GM23338 (cell line): ENCODE data around the gene NHLRC4. TPM values are rescaled to one million over a fixed set of nuclear protein-coding genes. Genes with fewer than 3 reads are reported as not detected.

ENCODE experiments used
- ATAC-seq: fragments of 200-7000 bp; cut with Tn5 transposase; 3 replicates; pipeline ENCODE4 v1.9.1; 2020
- DNase-seq: peaks from one replicate; pipeline ENCODE4 v3.0.0-alpha.2; 2015; ENCODE audit warnings: low spot score
- H2AFZ ChIP-seq: fragments of 200-600 bp; sonication (generic); 2 replicates; pipeline ENCODE4 v1.8.0; 2016; ENCODE audit warnings: antibody characterized with exemption, mild to moderate bottlenecking, moderate library complexity
- H3F3A ChIP-seq: fragments of 200-600 bp; sonication (generic); replicated peaks from 2 replicates; pipeline ENCODE4 v1.8.0; 2017; ENCODE audit warnings: antibody characterized with exemption, mixed run types, low read depth
- H3K27ac ChIP-seq: fragments of 200-600 bp; sonication (generic); 2 replicates; pipeline ENCODE4 v1.6.1; 2016; ENCODE audit warnings: low read depth
- H3K27me3 ChIP-seq: fragments of 200-600 bp; sonication (generic); 2 replicates; pipeline ENCODE4 v1.8.0; 2016; ENCODE audit warnings: mild to moderate bottlenecking, mixed run types, moderate library complexity; ENCODE audit not compliant: insufficient read depth
- H3K36me3 ChIP-seq: fragments of 200-600 bp; sonication (generic); 2 replicates; pipeline ENCODE4 v1.8.0; 2016; ENCODE audit warnings: mild to moderate bottlenecking; ENCODE audit not compliant: insufficient read depth
- H3K4me1 ChIP-seq: fragments of 200-600 bp; sonication (generic); 2 replicates; pipeline ENCODE4 v1.8.0; 2016; ENCODE audit warnings: mild to moderate bottlenecking, moderate library complexity; ENCODE audit not compliant: insufficient read depth
- H3K4me2 ChIP-seq: fragments of 200-600 bp; sonication (generic); 2 replicates; pipeline ENCODE4 v1.7.1; 2017; ENCODE audit warnings: mixed run types
- H3K4me3 ChIP-seq: fragments of 200-600 bp; sonication (generic); 2 replicates; pipeline ENCODE4 v1.6.1; 2016; ENCODE audit warnings: mixed run types
- H3K79me2 ChIP-seq: fragments of 200-600 bp; sonication (generic); replicated peaks from 2 replicates; pipeline ENCODE4 v1.8.0; 2017; ENCODE audit warnings: mild to moderate bottlenecking; ENCODE audit not compliant: insufficient read depth
- H3K9me2 ChIP-seq: fragments of 200-600 bp; sonication (generic); 2 replicates; pipeline ENCODE4 v1.8.0; 2017; ENCODE audit not compliant: insufficient read depth
- H4K20me1 ChIP-seq: fragments of 200-600 bp; sonication (generic); replicated peaks from 2 replicates; pipeline ENCODE4 v1.8.0; 2017; ENCODE audit warnings: mild to moderate bottlenecking; ENCODE audit not compliant: insufficient read depth
- H3K27ac Mint-ChIP-seq: 2 replicates; pipeline ENCODE4 v1.8.0; 2020; ENCODE audit warnings: inconsistent platforms, mild to moderate bottlenecking, moderate library complexity, mixed read lengths
- H3K27me3 Mint-ChIP-seq: 3 replicates; pipeline ENCODE4 v1.8.0; 2022; ENCODE audit warnings: low read depth, mild to moderate bottlenecking, moderate library complexity, mixed read lengths, inconsistent platforms; ENCODE audit not compliant: insufficient read depth, poor library complexity
- H3K36me3 Mint-ChIP-seq: 3 replicates; pipeline ENCODE4 v1.8.0; 2021; ENCODE audit warnings: low read depth, mild to moderate bottlenecking, inconsistent platforms, moderate library complexity, mixed read lengths
- H3K4me1 Mint-ChIP-seq: 3 replicates; pipeline ENCODE4 v1.8.0; 2020; ENCODE audit warnings: mild to moderate bottlenecking, inconsistent platforms, mixed read lengths
- H3K4me3 Mint-ChIP-seq: 3 replicates; pipeline ENCODE4 v1.8.0; 2021; ENCODE audit warnings: moderate library complexity, mild to moderate bottlenecking, inconsistent platforms, mixed read lengths
- H3K9me3 Mint-ChIP-seq: 3 replicates; pipeline ENCODE4 v1.8.0; 2020; ENCODE audit warnings: moderate library complexity, mild to moderate bottlenecking, inconsistent platforms, mixed read lengths
- CREB1 ChIP-seq: fragments of 250-450 bp; sonication (Bioruptor Pico); IDR thresholded peaks from 2 replicates; pipeline ENCODE4 v1.5.0; 2020; ENCODE audit warnings: low read depth, mild to moderate bottlenecking, moderate library complexity
- CTCF ChIP-seq, 2 experiments: fragments of 200-600 bp in 1 of 2; sonication (generic) in 1 of 2; conservative IDR thresholded peaks; 2 replicates each; pipeline versions ENCODE4 v1.5.1 to v1.6.1; 2016 to 2017; ENCODE audit warnings: antibody characterized with exemption in 2 of 2, low read depth in 2 of 2, mild to moderate bottlenecking in 2 of 2, moderate library complexity in 1 of 2
- EZH2 ChIP-seq: fragments of 200-600 bp; sonication (generic); IDR thresholded peaks from one replicate; pipeline ENCODE4 v1.8.0; 2017; ENCODE audit warnings: antibody characterized with exemption, mild to moderate bottlenecking, low read depth; ENCODE audit not compliant: unreplicated experiment
- JUNB ChIP-seq: IDR thresholded peaks from one replicate; pipeline ENCODE4 v1.6.1; 2016; ENCODE audit warnings: antibody characterized with exemption; ENCODE audit not compliant: unreplicated experiment
- POLR2AphosphoS5 ChIP-seq: IDR thresholded peaks from 2 replicates; pipeline ENCODE4 v1.6.1; 2016; ENCODE audit warnings: antibody characterized with exemption, low read depth
- polyA plus RNA-seq: library from polyadenylated mRNA; unstranded; fragments of >200 nt; fragmentation: Nextera tagmentation; extraction: Ambion mirVana; gene quantifications from 2 replicates; pipeline ENCODE4 v1.2.1, GENCODE V29; 2016
- total RNA-seq: library from RNA; depleted of rRNA; stranded (reverse); fragments of >200 nt; shearing (Covaris generic); gene quantifications from 2 replicates; pipeline ENCODE4 v1.2.3, GENCODE V29; 2014

Gene NHLRC4
- total and polyA plus RNA-seq, 2 experiments from 2014 or later = 0.47 to 0.80 TPM

- TF ChIP-seq CTCF (conservative IDR thresholded peaks at IDR 0.05; ENCODE audit: low read depth in 2 of 2) = no peak
- TF ChIP-seq EZH2 = no peak
- no peak for TF ChIP-seq CREB1 (CRISPR knock-in tag)
- TF ChIP-seq JUNB = no peak
Observed at GRCh38 chr16:525520-526180, 41.2 kb upstream of the NHLRC4 start (continued).

GRCh38 chr16:526181-527014 is 40.4 kb upstream of the NHLRC4 start:
- Mint-ChIP-seq H3K27ac (peak overlapping the region; percentile 47; the same call in 1 of the 2 replicates), H3K36me3 (peaks cover 5% of the 10 kb centered on the region; the same call in 2 of the 3 replicates), H3K4me1 (peaks cover 22% of the 10 kb centered on the region), H3K27me3 (peaks cover 13% of the 10 kb centered on the region), H3K9me3 (no peaks in the 10 kb centered on the region; the same call in 2 of the 3 replicates), H3K4me3 (peak overlapping the region; percentile 86)
- Histone ChIP-seq H3K4me2 (peak overlapping the region; percentile 97), H3K4me3 (peak overlapping the region; percentile 90), H3K36me3 (no peaks in the 10 kb centered on the region), H3K4me1 (peaks cover 6% of the 10 kb centered on the region; the same call in 1 of the 2 replicates), H3K79me2 (peaks cover 39% of the 10 kb centered on the region), H3K9me2 (no peaks in the 10 kb centered on the region), H3K27ac (peak overlapping the region; percentile 55; the same call in 1 of the 2 replicates), H4K20me1 (peaks cover 22% of the 10 kb centered on the region), H3K27me3 (no peaks in the 10 kb centered on the region), H2AFZ (no peak overlapping the region), H3F3A (0 out of 2 replicates have a peak, but pooled peaks cover 8% of the 10 kb centered on the region)
- ATAC-seq = peak; percentile 35
- no peak for TF ChIP-seq CTCF (conservative IDR thresholded peaks at IDR 0.05; ENCODE audit: low read depth in 2 of 2)
- no peak for TF ChIP-seq POLR2AphosphoS5
- no peak for TF ChIP-seq EZH2
- DNase-seq = peak; percentile 76
